ENCODE data around the gene ADAMTSL5. TPM values are rescaled to one million over a fixed set of nuclear protein-coding genes. Genes with fewer than 3 reads are reported as not detected.
"Not testable (repeated sequence)": the region's sequence is repeated elsewhere in the genome, so short reads cannot be mapped to it uniquely, and the experiment has no call there.

Gene ADAMTSL5
- total RNA-seq, 1 experiment from 2014 or later = 2.6 TPM

DNA sequence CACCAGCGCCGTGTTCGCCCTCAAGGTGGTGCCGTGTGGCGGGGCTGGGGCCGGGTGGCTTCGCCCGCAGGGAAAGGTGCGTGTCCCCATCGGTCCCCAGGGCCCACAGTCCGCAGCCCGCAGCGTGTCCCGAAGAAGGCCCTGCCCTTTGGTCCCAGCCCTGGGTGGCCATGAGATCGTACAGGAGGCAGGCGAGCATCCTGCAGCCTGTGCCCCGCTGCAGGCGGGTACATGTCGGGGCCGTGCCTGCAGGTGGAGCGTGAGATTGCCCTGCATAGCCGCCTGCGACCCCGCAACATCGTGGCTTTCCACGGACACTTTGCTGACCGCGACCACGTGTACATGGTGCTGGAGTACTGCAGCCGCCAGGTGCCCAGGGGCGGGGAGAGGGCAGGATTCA, 12.5 kb upstream of the ADAMTSL5 start:
- Histone ChIP-seq H3K4me1 (replicated peaks) (no peaks in the 10 kb centered on the region), H3K27ac (no peak overlapping the region)
- DNase-seq (ENCODE audit: low read depth in 1 of 2, low spot score in 2 of 2) = no peak

DNA sequence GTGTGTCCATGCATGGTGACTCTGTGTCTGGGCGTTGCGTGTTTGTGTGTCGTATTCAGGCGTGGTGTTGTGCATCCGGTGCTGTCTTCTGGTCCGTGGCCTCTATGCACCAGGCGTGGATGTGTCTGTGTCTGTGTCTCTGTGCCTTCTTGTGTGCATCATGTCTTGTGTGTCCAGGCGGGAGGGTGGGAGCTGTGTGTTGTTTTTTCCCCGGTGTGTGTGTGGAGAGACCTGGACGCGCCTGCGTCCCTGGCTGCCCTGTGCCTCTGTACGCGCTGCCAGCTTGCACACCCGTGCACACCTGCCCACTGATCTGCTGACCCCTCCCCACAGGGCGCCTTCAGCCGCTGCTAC, 12.1 kb upstream of the ADAMTSL5 start:
- H3K4me1 ChIP-seq (replicated peaks) = no peaks in the 10 kb centered on the region
- no peak overlapping the region for H3K27ac ChIP-seq
- peaks cover 43% of the 10 kb centered on the region for H3K27me3 ChIP-seq (replicated peaks)
- no peaks in the 10 kb centered on the region for H3K9me3 ChIP-seq (replicated peaks)
- no peaks in the 10 kb centered on the region for H3K36me3 ChIP-seq
- DNase-seq (ENCODE audit: low read depth in 1 of 2, low spot score in 2 of 2) = no peak
- H3K4me3 ChIP-seq = no peak overlapping the region

More for the DNA sequence above, 12.5 kb upstream of the ADAMTSL5 start:
- H3K27me3 ChIP-seq (replicated peaks) = peaks cover 43% of the 10 kb centered on the region
- H3K9me3 ChIP-seq (replicated peaks) = no peaks in the 10 kb centered on the region
- H3K36me3 ChIP-seq = no peaks in the 10 kb centered on the region
- H3K4me3 ChIP-seq = no peak overlapping the region

DNA sequence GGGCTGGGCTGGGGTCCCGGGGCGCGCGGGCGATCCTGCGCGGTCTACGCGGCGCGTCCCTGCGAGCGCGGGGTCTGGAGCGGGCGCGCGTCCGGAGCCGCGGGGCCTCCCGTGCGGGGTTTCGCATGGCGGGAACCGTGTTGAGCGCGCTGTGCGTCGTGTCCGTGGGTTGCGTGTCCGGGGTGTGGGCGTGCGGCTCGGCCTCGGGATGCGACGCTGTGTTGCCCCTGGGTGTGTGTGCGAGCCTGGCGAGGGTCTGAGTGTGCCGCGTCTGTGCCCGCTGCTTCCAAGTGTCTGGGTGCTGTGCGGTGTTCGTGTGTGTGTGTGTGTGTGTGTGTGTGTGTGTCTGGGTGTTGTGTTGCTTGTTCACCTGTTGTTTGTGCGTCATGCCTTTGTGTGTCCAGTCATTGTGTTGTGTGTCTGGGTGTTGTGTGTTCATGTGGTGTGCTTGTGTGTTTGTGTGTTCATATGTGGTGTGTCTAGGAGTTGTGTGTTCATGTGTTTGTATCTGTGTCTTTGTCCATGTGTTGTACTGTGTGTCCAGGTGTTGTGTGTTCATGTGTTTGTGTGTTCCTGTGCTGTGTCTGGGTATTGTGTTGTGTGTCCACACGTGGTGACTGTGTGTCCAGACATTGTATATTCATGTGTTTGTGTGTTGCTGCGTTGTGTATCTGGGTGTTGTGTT, 11.6 kb upstream of the ADAMTSL5 start:
- no peak for DNase-seq (ENCODE audit: low read depth in 1 of 2, low spot score in 2 of 2)
- Histone ChIP-seq H3K4me1 (replicated peaks) (no peaks in the 10 kb centered on the region), H3K9me3 (replicated peaks) (no peaks in the 10 kb centered on the region), H3K4me3 (no peak overlapping the region), H3K27ac (no peak overlapping the region), H3K36me3 (no peaks in the 10 kb centered on the region), H3K27me3 (replicated peaks) (peaks cover 43% of the 10 kb centered on the region)

DNA sequence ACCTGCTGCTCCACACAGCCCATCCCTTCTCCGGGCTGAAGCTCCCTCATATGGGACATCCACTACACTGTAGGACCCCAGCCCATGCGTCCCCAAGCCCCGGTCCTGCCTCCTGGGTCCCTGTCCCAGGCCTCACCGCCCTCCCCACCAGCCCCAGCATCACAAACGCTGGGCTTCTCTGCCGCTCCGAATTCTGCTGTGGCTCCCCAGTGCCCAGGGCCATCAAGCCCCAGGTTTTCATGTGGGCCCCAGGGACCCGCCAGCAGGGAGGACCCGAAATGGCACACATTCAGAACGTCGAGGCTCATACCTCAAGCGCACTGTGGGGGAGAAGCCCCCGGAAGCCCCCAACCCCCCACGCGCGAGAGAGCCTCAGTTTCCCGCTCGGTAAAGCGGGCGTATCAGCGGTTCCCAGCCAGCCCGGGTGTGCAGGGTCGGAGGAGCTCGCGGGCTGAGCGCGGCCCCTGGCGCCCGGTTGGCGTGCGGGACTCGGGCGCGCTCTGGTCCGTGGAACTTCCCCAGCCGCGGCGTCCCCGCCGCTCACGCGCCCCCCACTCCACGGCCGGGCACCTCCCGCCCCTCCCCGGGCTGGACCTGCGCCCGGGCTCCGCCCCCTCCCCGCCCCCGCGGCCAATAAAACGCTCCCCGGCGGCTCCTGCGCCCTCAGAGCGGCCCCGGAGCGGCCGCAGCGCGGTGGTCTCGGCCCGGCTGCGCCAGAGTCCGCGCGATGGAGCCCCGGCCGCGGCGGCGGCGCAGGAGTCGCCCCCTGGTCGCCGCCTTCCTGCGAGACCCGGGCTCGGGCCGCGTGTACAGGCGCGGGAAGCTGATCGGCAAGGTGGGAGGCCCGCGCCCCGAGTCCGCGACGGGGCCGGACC, 10.8 kb upstream of the ADAMTSL5 start, which contains the start of gene PLK5:
Gene PLK5, plus strand, starts transcription at position 666 of the 875 bp plus-strand sequence. CDS start 2,920 bp downstream, outside the sequence.
- Histone ChIP-seq H3K36me3 (no peaks in the 10 kb centered on the region), H3K4me1 (replicated peaks) (no peaks in the 10 kb centered on the region), H3K27me3 (replicated peaks) (peaks cover 43% of the 10 kb centered on the region), H3K27ac (no peak within 1 kb of the TSS), H3K4me3 (no peak within 1 kb of the TSS), H3K9me3 (replicated peaks) (no peaks in the 10 kb centered on the region)
- no peak for DNase-seq (ENCODE audit: low read depth in 1 of 2, low spot score in 2 of 2)

DNA sequence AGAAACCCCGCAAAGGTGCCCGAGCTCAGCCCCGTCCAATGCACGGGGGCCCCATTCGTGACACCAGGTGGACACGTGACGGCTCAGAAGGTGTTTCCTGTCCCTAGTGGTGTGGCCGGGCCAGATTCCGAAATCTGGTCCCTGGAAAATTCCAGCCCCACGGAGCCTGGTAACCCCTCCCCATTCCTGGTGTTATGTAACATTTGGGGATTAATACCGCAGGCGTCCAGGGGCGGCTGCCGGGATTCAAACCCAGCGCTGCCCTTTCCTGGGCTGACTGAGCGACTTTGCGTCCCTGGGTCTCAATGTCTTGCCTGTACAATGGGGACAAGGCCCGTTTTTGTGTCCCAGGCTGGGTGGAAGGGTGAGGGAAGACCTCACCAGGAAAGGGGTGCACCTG, 10.0 kb upstream of the ADAMTSL5 start:
- Histone ChIP-seq H3K9me3 (replicated peaks) (no peaks in the 10 kb centered on the region), H3K4me3 (no peak overlapping the region), H3K36me3 (no peaks in the 10 kb centered on the region), H3K27me3 (replicated peaks) (peaks cover 43% of the 10 kb centered on the region), H3K27ac (no peak overlapping the region), H3K4me1 (replicated peaks) (no peaks in the 10 kb centered on the region)
- DNase-seq (ENCODE audit: low read depth in 1 of 2, low spot score in 2 of 2) = no peak

DNA sequence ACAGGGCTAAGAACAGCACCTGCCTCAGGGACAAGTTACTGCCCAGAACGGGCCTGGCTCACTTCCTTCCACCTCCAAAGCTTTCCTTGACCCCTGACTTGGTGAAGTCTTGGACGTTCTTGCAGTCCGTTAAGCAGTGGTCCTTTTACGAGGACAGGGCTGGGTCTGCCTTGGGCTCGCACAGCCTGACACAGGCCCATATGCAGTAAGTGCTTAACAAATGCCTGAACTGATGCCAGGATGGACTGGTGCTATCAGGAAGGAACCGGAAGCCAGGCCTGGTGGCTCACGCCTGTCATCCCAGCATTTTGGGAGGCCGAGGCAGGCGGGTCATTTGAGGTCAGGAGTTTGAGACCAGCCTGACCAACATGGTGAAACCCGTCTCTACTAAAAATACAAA, 9.2 kb upstream of the ADAMTSL5 start:
- DNase-seq (ENCODE audit: low read depth in 1 of 2, low spot score in 2 of 2) = no peak
- Histone ChIP-seq H3K4me1 (replicated peaks) (no peaks in the 10 kb centered on the region), H3K27me3 (replicated peaks) (peaks cover 43% of the 10 kb centered on the region), H3K9me3 (replicated peaks) (no peaks in the 10 kb centered on the region), H3K27ac (no peak overlapping the region), H3K36me3 (no peaks in the 10 kb centered on the region), H3K4me3 (no peak overlapping the region)

DNA sequence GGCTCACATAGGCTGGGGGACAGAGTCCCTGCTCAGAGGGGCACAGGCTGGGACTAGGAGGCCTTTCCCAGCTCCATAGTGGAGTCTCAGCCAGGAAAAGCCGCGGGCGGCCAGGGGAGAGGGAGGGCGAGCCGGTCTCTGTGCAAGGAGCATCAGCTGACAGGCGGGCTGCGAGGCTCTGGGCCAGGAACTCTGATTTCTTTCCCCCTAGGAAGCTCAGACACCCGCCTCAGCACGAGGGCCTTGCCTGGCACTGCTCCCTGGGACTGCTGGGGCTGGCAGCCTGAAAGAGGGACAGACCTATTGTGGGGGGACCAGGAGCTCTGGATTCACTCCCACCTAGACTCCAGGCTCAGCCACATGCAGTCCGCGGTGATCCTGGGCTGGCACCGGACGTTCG, 8.8 kb upstream of the ADAMTSL5 start:
- Histone ChIP-seq H3K36me3 (no peaks in the 10 kb centered on the region), H3K4me3 (no peak overlapping the region), H3K27me3 (replicated peaks) (peaks cover 43% of the 10 kb centered on the region), H3K9me3 (replicated peaks) (no peaks in the 10 kb centered on the region), H3K4me1 (replicated peaks) (no peaks in the 10 kb centered on the region), H3K27ac (no peak overlapping the region)
- DNase-seq (ENCODE audit: low read depth in 1 of 2, low spot score in 2 of 2) = no peak

DNA sequence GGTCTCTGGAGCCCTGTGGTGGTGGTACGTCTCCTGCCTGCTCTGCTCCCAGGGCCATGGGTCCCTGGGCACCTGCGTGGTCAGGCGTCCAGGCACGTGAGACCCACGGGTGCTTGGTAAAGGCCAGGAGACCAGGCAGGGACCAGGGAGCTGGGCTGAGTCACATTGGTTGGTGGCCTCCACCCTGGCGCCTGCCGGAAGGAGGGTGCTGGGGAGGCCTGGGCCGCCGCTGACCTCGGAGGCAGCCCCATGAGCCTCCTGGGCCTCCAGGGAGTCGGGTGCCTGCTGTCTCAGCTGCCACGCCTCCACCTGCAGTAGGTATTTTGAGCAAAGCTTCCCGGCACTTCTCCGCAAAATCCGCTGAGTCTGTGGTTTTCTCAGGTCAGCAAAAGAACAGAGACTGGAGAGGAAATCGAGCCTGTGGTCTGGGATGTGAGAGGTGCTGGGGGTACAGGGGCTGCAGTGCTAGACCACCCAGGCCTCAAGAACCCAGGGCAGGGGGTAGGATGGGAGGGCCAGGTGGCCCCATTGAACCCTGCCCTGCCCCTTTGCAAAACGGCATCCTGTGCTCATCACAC, 7.5 kb upstream of the ADAMTSL5 start:
- H3K27me3 ChIP-seq (replicated peaks) = peaks cover 35% of the 10 kb centered on the region
- no peak for DNase-seq (ENCODE audit: low read depth in 1 of 2, low spot score in 2 of 2)
- H3K9me3 ChIP-seq (replicated peaks) = 0 out of 2 replicates have a peak, but pooled peaks cover 2% of the 10 kb centered on the region
- no peaks in the 10 kb centered on the region for H3K36me3 ChIP-seq
- no peak overlapping the region for H3K27ac ChIP-seq
- H3K4me3 ChIP-seq = no peak overlapping the region
- H3K4me1 ChIP-seq (replicated peaks) = no peaks in the 10 kb centered on the region

DNA sequence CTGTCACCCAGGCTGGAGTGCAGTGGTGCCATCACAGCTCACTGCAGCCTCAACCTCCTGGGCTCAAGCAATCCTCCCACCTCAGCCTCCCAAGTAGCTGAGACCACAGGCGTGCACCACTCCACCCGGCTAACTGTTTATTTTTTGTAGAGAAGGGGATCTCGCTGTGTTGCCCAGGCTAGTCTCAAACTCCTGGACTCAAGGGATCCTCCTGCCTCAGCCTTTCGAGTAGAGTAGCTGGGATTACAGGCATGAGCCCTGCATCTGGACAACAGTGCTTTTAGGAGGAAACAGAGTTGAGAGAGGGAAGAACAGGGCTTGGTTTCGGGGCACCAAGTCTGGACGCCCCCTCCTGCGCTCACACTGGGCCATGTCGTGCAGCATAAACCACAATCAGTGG, 7.0 kb upstream of the ADAMTSL5 start:
- H3K9me3 ChIP-seq (replicated peaks); H3K4me1 ChIP-seq (replicated peaks); H3K27ac ChIP-seq; H3K36me3 ChIP-seq; DNase-seq (ENCODE audit: low read depth in 1 of 2, low spot score in 2 of 2); H3K4me3 ChIP-seq: not testable (repeated sequence)
- H3K27me3 ChIP-seq (replicated peaks) = peaks cover 30% of the 10 kb centered on the region

DNA sequence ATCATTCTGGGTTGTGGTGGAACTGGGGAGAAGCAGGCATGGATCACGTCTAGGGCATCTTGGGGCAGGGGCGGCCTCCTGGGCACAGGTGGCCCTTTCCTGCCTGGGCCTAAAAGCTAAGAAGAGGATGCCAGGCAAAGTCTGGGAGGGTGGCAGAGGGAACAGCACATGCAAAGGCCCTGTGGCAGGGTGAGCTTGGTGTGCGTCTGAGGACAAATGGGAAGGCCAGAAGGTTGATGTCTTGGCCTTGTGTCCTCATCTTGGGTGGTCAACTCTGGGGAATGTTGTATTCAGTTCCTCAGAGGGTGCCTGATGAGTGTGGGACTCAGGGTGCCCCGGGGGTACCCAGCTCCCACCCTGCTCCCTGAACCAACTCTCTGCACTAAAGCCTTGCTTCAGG, 5.7 kb upstream of the ADAMTSL5 start:
- Histone ChIP-seq H3K36me3 (no peaks in the 10 kb centered on the region), H3K27ac (no peak overlapping the region), H3K4me1 (replicated peaks) (peaks cover 7% of the 10 kb centered on the region), H3K4me3 (no peak overlapping the region), H3K27me3 (replicated peaks) (peaks cover 19% of the 10 kb centered on the region), H3K9me3 (replicated peaks) (0 out of 2 replicates have a peak, but pooled peaks cover 2% of the 10 kb centered on the region)
- no peak for DNase-seq (ENCODE audit: low read depth in 1 of 2, low spot score in 2 of 2)

DNA sequence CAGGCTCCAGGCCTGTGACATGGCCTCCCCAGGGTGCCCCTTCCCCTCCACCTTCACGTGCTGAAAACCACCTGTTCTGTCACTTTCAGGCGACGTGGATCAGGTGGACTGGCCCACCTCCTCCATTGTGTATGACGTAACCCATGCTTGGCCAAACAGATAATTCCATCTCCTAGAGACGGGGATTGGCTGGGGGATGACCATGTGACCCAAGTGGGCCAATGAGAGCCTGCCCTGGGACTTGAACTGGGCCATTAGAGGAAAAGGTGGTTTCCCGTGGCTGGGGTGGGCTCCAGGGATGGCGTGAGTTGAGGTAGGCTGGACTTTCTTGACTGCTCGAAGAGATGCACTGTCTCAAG, 3.6 kb upstream of the ADAMTSL5 start:
- Histone ChIP-seq H3K9me3 (replicated peaks) (peaks cover 2% of the 10 kb centered on the region; the same call in 1 of the 2 replicates), H3K4me3 (no peak overlapping the region), H3K4me1 (replicated peaks) (peaks cover 17% of the 10 kb centered on the region), H3K36me3 (no peaks in the 10 kb centered on the region), H3K27ac (no peak overlapping the region), H3K27me3 (replicated peaks) (peaks cover 2% of the 10 kb centered on the region)
- no peak for DNase-seq (ENCODE audit: low read depth in 1 of 2, low spot score in 2 of 2)

DNA sequence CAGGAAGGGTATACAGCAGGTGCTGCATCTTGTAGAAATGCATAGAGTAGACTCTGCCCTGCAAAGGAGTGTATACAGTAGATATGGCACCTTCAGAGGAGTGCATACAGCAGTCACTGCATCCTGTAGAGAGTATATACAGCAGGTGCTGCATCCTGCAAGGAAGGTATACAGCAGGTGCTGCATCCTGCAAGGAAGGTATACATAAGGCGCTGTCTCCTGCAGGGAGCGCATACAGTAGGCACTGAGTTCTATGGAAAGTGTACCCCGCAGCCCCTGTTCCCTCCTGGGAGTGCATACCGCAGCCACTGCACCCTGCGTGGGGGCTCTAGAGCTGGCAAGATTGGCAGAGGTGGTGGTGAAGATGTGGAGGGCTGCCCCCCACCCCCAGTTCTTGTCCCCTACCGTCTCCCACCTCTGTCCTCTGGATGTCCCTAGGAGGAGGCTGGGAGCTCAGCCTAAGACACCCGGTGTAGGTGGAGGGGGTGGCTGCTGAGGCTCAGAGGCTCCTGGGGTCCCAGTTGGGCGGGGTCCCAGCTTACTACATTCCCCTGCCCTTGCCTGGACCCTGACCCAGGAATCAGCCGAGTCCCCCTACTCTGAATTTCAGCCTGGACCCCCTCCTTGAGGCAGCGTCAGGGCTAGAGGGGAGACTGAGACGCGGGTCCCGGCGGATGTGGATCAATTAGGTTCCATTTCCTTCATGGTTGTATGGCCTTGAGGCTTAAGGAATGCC, 2.3 kb upstream of the ADAMTSL5 start:
- H3K9me3 ChIP-seq (replicated peaks) = peaks cover 2% of the 10 kb centered on the region; the same call in 1 of the 2 replicates
- no peak for DNase-seq (ENCODE audit: low read depth in 1 of 2, low spot score in 2 of 2)

DNA sequence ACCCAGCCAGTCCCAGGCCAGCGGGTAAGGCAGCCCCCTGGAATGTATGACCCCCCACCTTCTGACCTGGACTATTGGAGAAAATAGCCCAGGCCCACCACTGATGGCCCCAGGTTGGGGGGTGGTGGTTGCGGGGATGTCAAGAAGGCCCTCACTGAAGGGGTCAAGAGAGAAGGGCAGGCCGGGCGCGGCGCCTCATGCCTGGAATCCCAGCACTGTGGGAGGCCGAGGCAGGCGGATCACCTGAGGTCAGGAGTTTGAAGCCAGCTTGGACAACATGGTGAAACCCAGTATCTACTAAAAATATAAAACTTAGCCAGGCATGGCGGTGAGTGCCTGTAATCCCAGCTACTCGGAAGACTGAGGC, 1.5 kb upstream of the ADAMTSL5 start:
- Histone ChIP-seq H3K9me3 (replicated peaks) (peaks cover 2% of the 10 kb centered on the region; the same call in 1 of the 2 replicates), H3K4me3 (no peak overlapping the region), H3K27ac (no peak overlapping the region), H3K27me3 (replicated peaks) (no peaks in the 10 kb centered on the region; the same call in none of the 2 replicates), H3K36me3 (no peaks in the 10 kb centered on the region), H3K4me1 (replicated peaks) (peaks cover 17% of the 10 kb centered on the region)
- no peak for DNase-seq (ENCODE audit: low read depth in 1 of 2, low spot score in 2 of 2)

More for the DNA sequence above, 2.3 kb upstream of the ADAMTSL5 start:
- H3K27ac ChIP-seq = no peak overlapping the region
- no peak overlapping the region for H3K4me3 ChIP-seq
- no peaks in the 10 kb centered on the region for H3K36me3 ChIP-seq
- H3K27me3 ChIP-seq (replicated peaks) = no peaks in the 10 kb centered on the region; the same call in none of the 2 replicates
- peaks cover 17% of the 10 kb centered on the region for H3K4me1 ChIP-seq (replicated peaks)

Measured in SJSA1 (cell line).